ENCODE measurements around the gene MCF2L.
"Not testable (repeated sequence)": the region's sequence is repeated elsewhere in the genome, so short reads cannot be mapped to it uniquely, and the experiment has no call there.

Gene MCF2L

DNA sequence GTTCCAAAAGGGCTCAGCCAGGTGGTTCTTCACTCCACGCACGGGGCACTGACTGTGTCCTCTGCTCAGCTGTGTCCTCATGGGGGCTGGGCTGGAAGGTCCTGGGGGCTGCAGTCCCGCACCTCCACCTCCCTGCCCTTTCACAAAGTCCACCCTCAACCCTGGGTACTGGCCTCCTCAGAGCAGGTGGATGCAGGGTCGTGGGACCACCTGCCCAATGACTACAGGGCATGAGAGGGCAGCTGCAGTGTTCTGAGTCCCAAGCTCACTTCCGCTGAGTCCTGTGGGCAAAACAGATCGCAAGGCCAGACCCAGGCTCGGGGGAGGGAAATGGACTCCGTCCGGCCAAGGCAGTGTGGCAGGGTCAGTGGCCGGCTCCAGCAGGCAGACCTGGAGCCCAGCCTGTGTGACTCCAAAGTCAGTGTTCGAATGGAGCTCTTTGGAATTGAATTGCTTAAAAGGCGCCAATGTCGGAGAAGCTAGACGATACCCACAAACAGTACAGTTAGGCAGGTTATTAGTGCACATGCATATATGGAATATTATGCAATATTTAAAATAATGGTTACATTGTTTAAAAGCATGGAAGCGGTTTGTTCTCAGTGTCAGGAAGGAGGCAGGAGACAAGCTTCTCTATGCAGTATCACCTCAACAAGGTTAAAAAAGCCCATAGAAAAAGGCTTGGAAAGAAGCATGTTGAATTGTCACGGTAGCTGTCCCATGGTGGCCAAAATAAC lies 54.8 kb downstream of the MCF2L start:
- H3K4me3 ChIP-seq (ENCODE audit: low read length): no peak overlapping the region
- no peak for TF ChIP-seq ZNF274 (IDR thresholded peaks at IDR 0.05; ENCODE audit: low read depth, low read length)

GRCh38 chr13:113024466-113024865 lies 55.5 kb downstream of the MCF2L start:
- no peak overlapping the region for H3K4me3 ChIP-seq (ENCODE audit: low read length)
- TF ChIP-seq ZNF274 (IDR thresholded peaks at IDR 0.05; ENCODE audit: low read depth, low read length): no peak

GRCh38 chr13:113026391-113026910 lies 57.4 kb downstream of the MCF2L start:
- TF ChIP-seq ZNF274 (IDR thresholded peaks at IDR 0.05; ENCODE audit: low read depth, low read length): no peak
- no peak overlapping the region for H3K4me3 ChIP-seq (ENCODE audit: low read length)

DNA sequence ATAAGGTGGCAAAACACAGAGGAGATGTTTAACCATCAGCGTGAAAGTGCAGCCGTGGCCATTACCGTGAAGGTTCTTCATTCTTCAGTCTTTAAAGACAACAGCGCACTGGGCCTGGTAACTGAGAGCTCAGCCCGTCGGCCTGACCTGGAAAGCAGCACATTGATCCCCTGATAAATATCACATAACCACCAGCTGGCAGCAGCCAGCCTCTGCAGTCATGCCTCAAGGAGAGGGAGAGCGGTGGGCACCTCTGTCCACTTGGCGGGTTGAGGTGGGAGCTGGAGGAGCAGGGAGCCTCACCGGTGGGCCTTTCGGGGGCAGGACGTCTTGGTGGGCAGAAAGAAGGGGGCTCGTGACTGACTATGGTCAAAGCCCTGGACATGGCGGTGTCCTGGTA lies 58.1 kb downstream of the MCF2L start:
- no peak for TF ChIP-seq ZNF274 (IDR thresholded peaks at IDR 0.05; ENCODE audit: low read depth, low read length)
- H3K4me3 ChIP-seq (ENCODE audit: low read length): no peak overlapping the region

DNA sequence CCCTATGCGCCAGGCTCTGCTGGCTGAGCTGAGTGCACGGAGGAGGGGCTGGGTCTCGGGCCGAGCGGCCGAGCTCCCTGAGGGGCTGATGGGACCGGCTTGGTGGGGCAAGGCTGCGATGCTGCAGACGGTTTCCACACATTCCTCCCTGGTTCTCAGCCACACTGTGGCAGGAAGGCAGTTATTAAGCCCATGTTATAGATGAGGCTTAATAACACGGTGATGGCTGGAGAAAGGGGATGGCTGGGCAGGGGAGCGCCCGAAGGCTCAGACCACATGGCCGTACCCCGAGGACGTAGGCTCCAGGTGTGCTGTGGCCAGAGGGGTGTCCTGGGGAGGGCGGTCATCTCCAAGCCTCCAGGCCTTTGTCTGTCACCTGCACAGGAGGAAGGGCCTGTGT lies 58.6 kb downstream of the MCF2L start:
- TF ChIP-seq ZNF274 (IDR thresholded peaks at IDR 0.05; ENCODE audit: low read depth, low read length): no peak

GRCh38 chr13:113028336-113029060 lies 59.5 kb downstream of the MCF2L start:
- no peak for TF ChIP-seq ZNF274 (IDR thresholded peaks at IDR 0.05; ENCODE audit: low read depth, low read length)
- no peak overlapping the region for H3K4me3 ChIP-seq (ENCODE audit: low read length)

More for the DNA sequence above, 58.6 kb downstream of the MCF2L start:
- no peak overlapping the region for H3K4me3 ChIP-seq (ENCODE audit: low read length)

DNA sequence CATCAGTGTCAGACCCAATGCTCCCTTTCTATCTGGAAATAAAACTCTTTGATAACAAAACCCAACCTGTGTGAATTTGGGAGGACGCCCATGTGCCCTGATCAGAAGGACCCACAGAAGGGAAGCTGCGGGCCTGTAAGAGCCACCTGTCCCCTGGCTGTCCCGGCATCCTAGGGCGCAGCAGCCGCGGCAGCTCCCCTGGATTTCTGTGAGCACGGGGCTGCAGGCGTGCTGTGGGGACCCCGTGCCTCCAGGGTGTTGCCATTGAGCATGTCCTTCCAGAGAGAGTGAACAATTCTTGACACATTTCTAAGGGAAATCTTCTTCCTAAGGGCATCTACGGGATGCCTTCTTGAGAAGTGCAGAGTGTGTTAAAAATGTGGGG lies 60.0 kb downstream of the MCF2L start:
- no peak overlapping the region for H3K4me3 ChIP-seq (ENCODE audit: low read length)
- no peak for TF ChIP-seq ZNF274 (IDR thresholded peaks at IDR 0.05; ENCODE audit: low read depth, low read length)

GRCh38 chr13:113029487-113030258 lies 60.7 kb downstream of the MCF2L start:
- H3K4me3 ChIP-seq (ENCODE audit: low read length): no peak overlapping the region
- TF ChIP-seq ZNF274 (IDR thresholded peaks at IDR 0.05; ENCODE audit: low read depth, low read length): no peak

DNA sequence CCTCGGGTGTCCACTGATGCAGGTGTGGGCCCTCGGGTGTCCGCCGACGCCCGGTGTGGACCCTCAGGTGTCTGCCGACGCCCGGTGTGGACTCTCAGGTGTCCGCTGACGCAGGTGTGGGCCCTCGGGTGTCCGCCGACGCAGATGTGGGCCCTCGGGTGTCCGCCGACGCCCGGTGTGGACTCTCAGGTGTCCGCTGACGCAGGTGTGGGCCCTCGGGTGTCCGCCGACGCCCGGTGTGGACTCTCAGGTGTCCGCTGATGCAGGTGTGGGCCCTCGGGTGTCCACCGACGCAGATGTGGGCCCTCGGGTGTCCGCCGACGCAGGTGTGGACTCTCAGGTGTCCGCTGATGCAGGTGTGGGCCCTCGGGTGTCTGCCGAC lies 61.2 kb downstream of the MCF2L start:
- not testable (repeated sequence) for H3K4me3 ChIP-seq (ENCODE audit: low read length)

GRCh38 chr13:113031465-113031864 lies 62.5 kb downstream of the MCF2L start:
- no peak overlapping the region for H3K4me3 ChIP-seq (ENCODE audit: low read length)
- no peak for TF ChIP-seq ZNF274 (IDR thresholded peaks at IDR 0.05; ENCODE audit: low read depth, low read length)

DNA sequence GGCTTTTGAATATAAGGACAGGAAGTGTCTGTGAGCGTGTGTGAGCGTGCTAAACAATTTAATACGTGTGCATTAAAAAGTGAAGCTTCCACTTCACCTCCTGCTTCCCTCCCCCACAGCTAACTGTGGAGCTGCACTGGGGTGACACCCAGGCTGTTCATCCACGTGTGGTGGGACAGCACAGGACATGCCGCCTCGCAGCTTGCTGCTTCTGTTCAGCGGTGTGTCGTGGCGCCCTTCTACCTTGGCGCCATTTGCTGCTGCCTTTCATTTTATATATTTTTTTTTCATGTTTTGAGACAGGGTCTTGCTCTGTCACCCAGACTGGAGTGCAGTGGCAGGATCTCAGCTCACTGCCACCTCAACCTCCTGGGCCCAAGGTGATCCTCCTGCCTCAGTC lies 63.3 kb downstream of the MCF2L start:
- TF ChIP-seq ZNF274 (IDR thresholded peaks at IDR 0.05; ENCODE audit: low read depth, low read length): no peak
- H3K4me3 ChIP-seq (ENCODE audit: low read length): no peak overlapping the region

GRCh38 chr13:113033054-113033850 lies 64.2 kb downstream of the MCF2L start:
- TF ChIP-seq ZNF274 (IDR thresholded peaks at IDR 0.05; ENCODE audit: low read depth, low read length): no peak
- no peak overlapping the region for H3K4me3 ChIP-seq (ENCODE audit: low read length)

DNA sequence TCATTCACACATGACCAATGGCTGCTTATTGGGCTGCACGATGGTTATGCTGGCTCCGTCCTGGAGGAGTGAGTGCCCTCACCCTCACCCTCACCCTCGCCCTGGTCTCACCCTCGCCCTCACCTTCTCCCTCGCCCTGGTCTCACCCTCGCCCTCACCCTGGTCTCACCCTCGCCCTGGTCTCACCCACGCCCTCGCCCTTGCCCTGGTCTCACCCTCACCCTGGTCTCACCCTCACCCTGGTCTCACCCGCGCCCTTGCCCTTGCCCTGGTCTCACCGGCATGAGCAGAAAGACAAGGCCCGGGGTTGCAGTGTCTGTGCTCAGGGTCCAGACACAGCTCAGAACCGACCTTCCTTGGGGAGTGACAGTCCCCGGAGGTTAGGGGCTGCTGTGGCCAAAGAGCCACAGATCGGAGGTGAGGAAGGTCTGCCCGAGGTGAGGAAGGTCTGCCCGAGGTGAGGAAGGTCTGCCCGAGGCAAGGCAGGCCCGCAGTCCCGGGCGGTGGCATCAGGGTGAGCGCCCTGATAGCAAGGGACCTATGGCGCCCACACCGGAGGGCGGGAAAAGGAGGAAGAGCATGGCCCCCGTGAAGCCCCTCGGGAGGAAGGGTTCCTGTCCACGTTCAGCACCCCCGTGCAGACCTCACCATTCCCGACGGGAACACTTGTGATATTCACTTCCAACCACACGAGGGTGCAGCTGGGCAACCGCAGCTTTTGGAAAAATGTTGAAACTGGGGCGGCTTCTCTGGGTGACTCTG lies 65.6 kb downstream of the MCF2L start:
- no peak for TF ChIP-seq ZNF274 (IDR thresholded peaks at IDR 0.05; ENCODE audit: low read depth, low read length)
- no peak overlapping the region for H3K4me3 ChIP-seq (ENCODE audit: low read length)
